ENCODE results near the gene RECK. TPM values are rescaled to one million over a fixed set of nuclear protein-coding genes. Genes with fewer than 3 reads are reported as not detected.

The RECK gene
- total and polyA plus RNA-seq, 2 donors (not counting 1 experiment from before 2014, with no cell fraction given), result 98.4 to 212 TPM

DNA sequence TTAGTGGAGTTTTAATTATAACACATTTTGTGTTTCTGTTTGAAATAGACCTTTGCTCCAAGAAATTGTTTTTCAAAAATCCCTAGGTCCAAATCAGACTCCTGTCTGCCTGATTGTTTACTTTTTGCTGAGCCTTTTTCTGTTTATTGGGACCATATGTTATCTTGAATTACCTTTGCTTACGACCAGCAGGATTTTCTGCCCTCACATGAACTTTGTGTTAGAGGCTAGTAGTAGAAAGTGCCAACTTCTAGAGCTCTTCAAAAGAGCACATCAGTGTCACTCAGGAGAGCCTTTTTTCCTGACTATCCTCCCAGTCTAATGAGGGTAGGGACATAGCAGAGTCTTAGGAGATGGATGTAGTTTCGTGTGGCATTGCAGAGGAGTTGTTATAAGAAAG lies 10.2 kb downstream of the RECK start:
- Histone ChIP-seq H3K4me1 (ENCODE audit: control insufficient read depth, extremely low read depth, insufficient read depth, low read length) (peaks cover 7% of the 10 kb centered on the region), H2AFZ (ENCODE audit: low read length) (no peak overlapping the region), H3K36me3 (ENCODE audit: control insufficient read depth, insufficient read depth, low read length) (no peaks in the 10 kb centered on the region), H3K9me3 (ENCODE audit: control insufficient read depth, insufficient read depth, low read depth, low read length) (no peaks in the 10 kb centered on the region), H3K4me2 (ENCODE audit: extremely low read depth, insufficient read depth, low read length) (no peak overlapping the region), H3K27me3 (ENCODE audit: control insufficient read depth, insufficient read depth, low read length) (no peaks in the 10 kb centered on the region), H3K79me2 (ENCODE audit: control insufficient read depth, insufficient read depth, low read length) (peaks cover 94% of the 10 kb centered on the region), H3K4me3 (replicated peaks in 1 of 4; ENCODE audit: control extremely low read depth in 1 of 4, insufficient read depth in 1 of 4, low read depth in 3 of 4, low read length in 4 of 4) (no peak overlapping the region), H4K20me1 (ENCODE audit: control insufficient read depth, extremely low read depth, insufficient read depth, low read length) (peaks cover 8% of the 10 kb centered on the region), H3K27ac (ENCODE audit: insufficient read depth, low read length) (no peak overlapping the region), H3K9ac (ENCODE audit: insufficient read depth, low read length) (no peak overlapping the region)
- DNase-seq (ENCODE audit: low read depth in 2 of 2), result no peak
- TF ChIP-seq, protein P1, sequence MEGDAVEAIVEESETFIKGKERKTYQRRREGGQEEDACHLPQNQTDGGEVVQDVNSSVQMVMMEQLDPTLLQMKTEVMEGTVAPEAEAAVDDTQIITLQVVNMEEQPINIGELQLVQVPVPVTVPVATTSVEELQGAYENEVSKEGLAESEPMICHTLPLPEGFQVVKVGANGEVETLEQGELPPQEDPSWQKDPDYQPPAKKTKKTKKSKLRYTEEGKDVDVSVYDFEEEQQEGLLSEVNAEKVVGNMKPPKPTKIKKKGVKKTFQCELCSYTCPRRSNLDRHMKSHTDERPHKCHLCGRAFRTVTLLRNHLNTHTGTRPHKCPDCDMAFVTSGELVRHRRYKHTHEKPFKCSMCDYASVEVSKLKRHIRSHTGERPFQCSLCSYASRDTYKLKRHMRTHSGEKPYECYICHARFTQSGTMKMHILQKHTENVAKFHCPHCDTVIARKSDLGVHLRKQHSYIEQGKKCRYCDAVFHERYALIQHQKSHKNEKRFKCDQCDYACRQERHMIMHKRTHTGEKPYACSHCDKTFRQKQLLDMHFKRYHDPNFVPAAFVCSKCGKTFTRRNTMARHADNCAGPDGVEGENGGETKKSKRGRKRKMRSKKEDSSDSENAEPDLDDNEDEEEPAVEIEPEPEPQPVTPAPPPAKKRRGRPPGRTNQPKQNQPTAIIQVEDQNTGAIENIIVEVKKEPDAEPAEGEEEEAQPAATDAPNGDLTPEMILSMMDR (conservative IDR thresholded peaks at IDR 0.05 in 1 of 2, IDR thresholded peaks at IDR 0.05 in 1 of 2; ENCODE audit: low read depth in 1 of 2, low read length in 2 of 2), result no peak
- TF ChIP-seq EZH2 (IDR thresholded peaks at IDR 0.05; ENCODE audit: low read length, missing control alignments), result no peak

DNA sequence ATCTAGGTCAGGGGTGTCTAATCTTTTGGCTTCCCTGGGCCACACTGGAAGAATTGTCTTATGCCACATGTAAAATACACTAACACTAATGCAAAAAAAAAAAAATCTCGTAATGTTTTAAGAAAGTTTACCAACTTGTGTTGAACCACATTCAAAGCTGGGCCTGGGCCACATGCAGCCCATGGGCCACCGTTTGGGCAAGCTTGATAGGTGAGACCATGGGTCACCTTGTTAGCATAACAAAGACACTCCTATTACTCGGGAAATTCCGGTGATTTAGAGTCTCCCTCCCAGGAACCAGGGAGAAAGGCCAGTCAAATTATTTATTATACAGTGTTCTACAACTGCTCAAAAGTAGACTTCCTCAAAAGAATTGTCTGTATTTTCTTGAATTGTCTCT lies 12.7 kb downstream of the RECK start:
- no peak for DNase-seq (ENCODE audit: low read depth in 2 of 2)
- H3K36me3 ChIP-seq (ENCODE audit: control insufficient read depth, insufficient read depth, low read length), result no peaks in the 10 kb centered on the region
- H3K9ac ChIP-seq (ENCODE audit: insufficient read depth, low read length), result no peak overlapping the region
- peaks cover 8% of the 10 kb centered on the region for H4K20me1 ChIP-seq (ENCODE audit: control insufficient read depth, extremely low read depth, insufficient read depth, low read length)
- H3K27me3 ChIP-seq (ENCODE audit: control insufficient read depth, insufficient read depth, low read length), result no peaks in the 10 kb centered on the region
- H3K4me1 ChIP-seq (ENCODE audit: control insufficient read depth, extremely low read depth, insufficient read depth, low read length), result peaks cover 3% of the 10 kb centered on the region
- H3K79me2 ChIP-seq (ENCODE audit: control insufficient read depth, insufficient read depth, low read length), result peaks cover 85% of the 10 kb centered on the region
- H3K4me2 ChIP-seq (ENCODE audit: extremely low read depth, insufficient read depth, low read length), result no peak overlapping the region
- no peak overlapping the region for H3K4me3 ChIP-seq (replicated peaks in 1 of 4; ENCODE audit: control extremely low read depth in 1 of 4, insufficient read depth in 1 of 4, low read depth in 3 of 4, low read length in 4 of 4)
- no peak overlapping the region for H2AFZ ChIP-seq (ENCODE audit: low read length)
- no peak overlapping the region for H3K27ac ChIP-seq (ENCODE audit: insufficient read depth, low read length)
- no peaks in the 10 kb centered on the region for H3K9me3 ChIP-seq (ENCODE audit: control insufficient read depth, insufficient read depth, low read depth, low read length)
- TF ChIP-seq, protein P1 (conservative IDR thresholded peaks at IDR 0.05 in 1 of 2, IDR thresholded peaks at IDR 0.05 in 1 of 2; ENCODE audit: low read depth in 1 of 2, low read length in 2 of 2), result no peak
- no peak for TF ChIP-seq EZH2 (IDR thresholded peaks at IDR 0.05; ENCODE audit: low read length, missing control alignments)

DNA sequence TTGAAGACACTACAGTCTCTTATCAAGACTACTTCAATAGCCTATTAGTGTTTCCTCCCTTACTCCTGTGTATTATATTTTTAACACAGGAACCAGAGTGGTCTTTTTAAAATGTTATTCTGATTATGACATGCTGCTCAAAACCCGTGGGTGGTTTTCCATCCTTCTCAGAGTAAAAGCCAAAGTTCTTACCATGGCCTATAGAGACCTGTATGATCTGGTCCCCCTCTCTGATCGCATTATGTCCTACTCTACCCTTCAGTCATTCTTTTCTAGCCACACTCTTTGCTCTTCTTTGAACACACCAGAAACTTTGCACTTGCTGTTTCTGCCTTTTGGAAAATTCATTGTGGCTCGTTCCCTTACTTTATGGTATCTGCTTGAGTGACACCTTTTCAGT lies 13.8 kb downstream of the RECK start:
- no peaks in the 10 kb centered on the region for H3K9me3 ChIP-seq (ENCODE audit: control insufficient read depth, insufficient read depth, low read depth, low read length)
- H3K4me1 ChIP-seq (ENCODE audit: control insufficient read depth, extremely low read depth, insufficient read depth, low read length), result no peaks in the 10 kb centered on the region
- no peaks in the 10 kb centered on the region for H3K36me3 ChIP-seq (ENCODE audit: control insufficient read depth, insufficient read depth, low read length)
- H4K20me1 ChIP-seq (ENCODE audit: control insufficient read depth, extremely low read depth, insufficient read depth, low read length), result peaks cover 3% of the 10 kb centered on the region
- H3K79me2 ChIP-seq (ENCODE audit: control insufficient read depth, insufficient read depth, low read length), result peaks cover 75% of the 10 kb centered on the region
- H3K4me2 ChIP-seq (ENCODE audit: extremely low read depth, insufficient read depth, low read length), result no peak overlapping the region
- H3K4me3 ChIP-seq (replicated peaks in 1 of 4; ENCODE audit: control extremely low read depth in 1 of 4, insufficient read depth in 1 of 4, low read depth in 3 of 4, low read length in 4 of 4), result no peak overlapping the region
- H3K9ac ChIP-seq (ENCODE audit: insufficient read depth, low read length), result no peak overlapping the region
- TF ChIP-seq EZH2 (IDR thresholded peaks at IDR 0.05; ENCODE audit: low read length, missing control alignments), result no peak
- TF ChIP-seq, protein P1 (conservative IDR thresholded peaks at IDR 0.05 in 1 of 2, IDR thresholded peaks at IDR 0.05 in 1 of 2; ENCODE audit: low read depth in 1 of 2, low read length in 2 of 2), result no peak
- H3K27ac ChIP-seq (ENCODE audit: insufficient read depth, low read length), result no peak overlapping the region
- H3K27me3 ChIP-seq (ENCODE audit: control insufficient read depth, insufficient read depth, low read length), result no peaks in the 10 kb centered on the region
- no peak for DNase-seq (ENCODE audit: low read depth in 2 of 2)
- no peak overlapping the region for H2AFZ ChIP-seq (ENCODE audit: low read length)
